Measurements from ENCODE around the gene DNAJC11. TPM values are rescaled to one million over a fixed set of nuclear protein-coding genes. Genes with fewer than 3 reads are reported as not detected.
A peak's percentile ranks its signal among the peaks of the same experiment; 100 is the strongest.

Gene DNAJC11
- total RNA-seq, 2 donors from 2014 or later: 25.3 to 48.0 TPM

GRCh38 chr1:6738987-6739676, 37.5 kb upstream of the DNAJC11 start:
- no peaks in the 10 kb centered on the region for H3K36me3 ChIP-seq
- H3K27ac ChIP-seq: no peak overlapping the region
- no peak for DNase-seq (ENCODE audit: low spot score)
- H3K4me3 ChIP-seq: no peak overlapping the region
- peaks cover 0 to 12% of the 10 kb centered on the region in 2 donors for H3K4me1 ChIP-seq
- H3K27me3 ChIP-seq: no peaks in the 10 kb centered on the region
- TF ChIP-seq CTCF (IDR thresholded peaks at IDR 0.05): no peak
- no peaks in the 10 kb centered on the region for H3K9me3 ChIP-seq

DNA sequence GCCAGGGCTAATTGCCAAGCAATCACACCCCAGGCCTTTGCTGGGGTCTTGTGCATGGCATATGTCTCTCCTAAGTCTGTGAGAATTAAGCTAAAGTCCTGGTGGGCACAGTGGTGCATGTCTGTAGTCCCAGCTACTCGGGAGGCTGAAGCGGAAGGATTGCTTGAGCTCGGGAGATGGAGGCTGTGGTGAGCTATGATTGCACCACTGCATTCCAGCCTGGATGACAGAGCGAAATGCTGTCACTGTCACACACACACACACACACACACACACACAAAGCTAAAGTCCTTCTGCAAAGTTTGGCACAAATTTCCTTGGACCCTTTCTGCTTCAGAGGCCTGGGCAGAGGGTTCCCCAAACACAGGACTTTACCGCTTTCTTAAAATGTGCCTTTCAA, 31.3 kb upstream of the DNAJC11 start:
- no peaks in the 10 kb centered on the region for H3K27me3 ChIP-seq
- DNase-seq (ENCODE audit: low spot score): no peak
- H3K36me3 ChIP-seq: no peaks in the 10 kb centered on the region
- no peak overlapping the region for H3K4me3 ChIP-seq
- H3K9me3 ChIP-seq: no peaks in the 10 kb centered on the region
- no peak overlapping the region for H3K27ac ChIP-seq
- TF ChIP-seq CTCF (IDR thresholded peaks at IDR 0.05): no peak
- no peaks in the 10 kb centered on the region for H3K4me1 ChIP-seq

- no peak for TF ChIP-seq CTCF (IDR thresholded peaks at IDR 0.05)
- no peaks in the 10 kb centered on the region for H3K4me1 ChIP-seq
- no peak overlapping the region for H3K4me3 ChIP-seq
- no peaks in the 10 kb centered on the region for H3K9me3 ChIP-seq
- H3K27ac ChIP-seq: no peak overlapping the region
- no peaks in the 10 kb centered on the region for H3K27me3 ChIP-seq
- H3K36me3 ChIP-seq: no peaks in the 10 kb centered on the region
- DNase-seq (ENCODE audit: low spot score): no peak
Observed at GRCh38 chr1:6731905-6732304, 30.3 kb upstream of the DNAJC11 start.

- no peak overlapping the region for H3K27ac ChIP-seq
- no peak for TF ChIP-seq CTCF (IDR thresholded peaks at IDR 0.05)
- H3K36me3 ChIP-seq: no peaks in the 10 kb centered on the region
- DNase-seq (ENCODE audit: low spot score): no peak
- H3K4me3 ChIP-seq: no peak overlapping the region
- H3K4me1 ChIP-seq: no peaks in the 10 kb centered on the region
- no peaks in the 10 kb centered on the region for H3K9me3 ChIP-seq
- no peaks in the 10 kb centered on the region for H3K27me3 ChIP-seq
Observed at GRCh38 chr1:6730880-6731279, 29.3 kb upstream of the DNAJC11 start.

DNA sequence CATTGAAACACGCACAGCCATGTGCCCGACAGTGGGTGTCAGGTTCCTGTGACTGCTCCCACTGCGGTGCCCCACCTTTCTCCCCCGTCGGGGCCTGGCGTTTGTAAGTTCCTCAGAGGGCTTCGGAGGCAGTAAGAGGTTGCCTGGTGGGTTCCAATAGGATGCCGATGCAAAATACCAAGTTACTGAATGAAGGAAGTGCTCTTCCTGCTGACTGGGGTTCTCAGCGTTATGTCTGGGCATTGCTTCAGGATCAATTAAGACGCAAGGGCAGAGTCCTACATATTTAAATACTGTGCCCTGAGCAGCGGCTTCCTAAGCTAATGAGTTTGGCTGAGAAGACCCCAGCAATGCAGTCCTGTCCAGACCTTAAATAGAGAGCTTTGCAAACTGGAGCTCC, 28.9 kb upstream of the DNAJC11 start:
- Histone ChIP-seq H3K27ac (no peak overlapping the region), H3K27me3 (no peaks in the 10 kb centered on the region), H3K36me3 (no peaks in the 10 kb centered on the region), H3K9me3 (no peaks in the 10 kb centered on the region), H3K4me3 (no peak overlapping the region), H3K4me1 (no peaks in the 10 kb centered on the region)
- TF ChIP-seq CTCF (IDR thresholded peaks at IDR 0.05): no peak
- no peak for DNase-seq (ENCODE audit: low spot score)

- no peak for DNase-seq (ENCODE audit: low spot score)
- Histone ChIP-seq H3K27me3 (no peaks in the 10 kb centered on the region), H3K36me3 (no peaks in the 10 kb centered on the region), H3K4me1 (no peaks in the 10 kb centered on the region), H3K27ac (no peak overlapping the region), H3K9me3 (no peaks in the 10 kb centered on the region), H3K4me3 (no peak overlapping the region)
- TF ChIP-seq CTCF (IDR thresholded peaks at IDR 0.05): peak; percentile 83 to 87
Observed at GRCh38 chr1:6727535-6727934, 25.9 kb upstream of the DNAJC11 start.

All from right atrium auricular region (tissue), 2 donors.